ENCODE results near the gene MANSC4.

GRCh38 chr12:27807063-27807703, 27.1 kb upstream of the MANSC4 start:
- TF ChIP-seq POLR2AphosphoS5 (IDR thresholded peaks at IDR 0.05; ENCODE audit: low read depth, low read length) = no peak
- TF ChIP-seq POLR2A (IDR thresholded peaks at IDR 0.05; ENCODE audit: low read depth, low read length) = no peak
- TF ChIP-seq PAX5 (IDR thresholded peaks at IDR 0.05; ENCODE audit: insufficient read depth, low read length, severe bottlenecking) = no peak
- TF ChIP-seq TAF1 (IDR thresholded peaks at IDR 0.05; ENCODE audit: low read depth, low read length) = no peak
- TF ChIP-seq POU2F2 (IDR thresholded peaks at IDR 0.05; ENCODE audit: low read depth, low read length) = no peak
- TF ChIP-seq SPI1 (IDR thresholded peaks at IDR 0.05; ENCODE audit: low read depth, low read length) = no peak

Measured in GM12891 (cell line).